GM12865 (cell line): ENCODE data around the gene SEMA4B.

Experiments used
- DNase-seq: peaks from one replicate; pipeline ENCODE4 v3.0.0; 2010; ENCODE audit warnings: low read depth
- H3K4me3 ChIP-seq: 2 replicates; pipeline ENCODE4 v1.5.1; 2011; ENCODE audit warnings: mild to moderate bottlenecking, low read depth, low read length, control low read depth
- CTCF ChIP-seq: IDR thresholded peaks from 2 replicates; pipeline ENCODE4 v1.5.1; 2011; ENCODE audit warnings: low read length, control low read depth, low read depth, inconsistent platforms; ENCODE audit not compliant: insufficient read depth; ENCODE audit errors: missing control alignments

The SEMA4B gene

GRCh38 chr15:90201130-90201943 lies at the start of gene SEMA4B:
Gene SEMA4B, plus strand, starts transcription at chr15:90201330. Its CDS starts 249 bp downstream, at chr15:90201579.
- peak within 1 kb of the TSS; percentile 68 for H3K4me3 ChIP-seq
- peak; percentile 79 for DNase-seq
- TF ChIP-seq CTCF = no peak

- no peak overlapping the region for H3K4me3 ChIP-seq
- DNase-seq = no peak
- no peak for TF ChIP-seq CTCF
Observed at GRCh38 chr15:90151989-90152645, 49.0 kb upstream of the SEMA4B start.

GRCh38 chr15:90153658-90154057 lies 47.5 kb upstream of the SEMA4B start:
- TF ChIP-seq CTCF = no peak
- no peak for DNase-seq
- H3K4me3 ChIP-seq = no peak overlapping the region

GRCh38 chr15:90154246-90154645 lies 46.9 kb upstream of the SEMA4B start:
- H3K4me3 ChIP-seq = no peak overlapping the region
- TF ChIP-seq CTCF = no peak
- DNase-seq = no peak

GRCh38 chr15:90154861-90155626 lies 46.1 kb upstream of the SEMA4B start:
- no peak overlapping the region for H3K4me3 ChIP-seq
- DNase-seq = no peak
- TF ChIP-seq CTCF = no peak

- no peak for DNase-seq
- no peak for TF ChIP-seq CTCF
- no peak overlapping the region for H3K4me3 ChIP-seq
Observed at GRCh38 chr15:90159213-90159612, 41.9 kb upstream of the SEMA4B start.
